Effector CD4-positive, alpha-beta T cell (primary cell): ENCODE measurements around the gene PRSS53.
"Not testable (repeated sequence)": the region's sequence is repeated elsewhere in the genome, so short reads cannot be mapped to it uniquely, and the experiment has no call there.

Source experiments
- DNase-seq: peaks from one replicate; pipeline ENCODE4 v3.0.0-alpha.2; 2020
- total RNA-seq: gene quantifications from one replicate; lab custom pipeline; 2026; lab: John Stamatoyannopoulos, UW

Gene PRSS53
- total RNA-seq = 5.4 reads per million, percentile 21 among the genes with 10 or more reads in this experiment

DNA sequence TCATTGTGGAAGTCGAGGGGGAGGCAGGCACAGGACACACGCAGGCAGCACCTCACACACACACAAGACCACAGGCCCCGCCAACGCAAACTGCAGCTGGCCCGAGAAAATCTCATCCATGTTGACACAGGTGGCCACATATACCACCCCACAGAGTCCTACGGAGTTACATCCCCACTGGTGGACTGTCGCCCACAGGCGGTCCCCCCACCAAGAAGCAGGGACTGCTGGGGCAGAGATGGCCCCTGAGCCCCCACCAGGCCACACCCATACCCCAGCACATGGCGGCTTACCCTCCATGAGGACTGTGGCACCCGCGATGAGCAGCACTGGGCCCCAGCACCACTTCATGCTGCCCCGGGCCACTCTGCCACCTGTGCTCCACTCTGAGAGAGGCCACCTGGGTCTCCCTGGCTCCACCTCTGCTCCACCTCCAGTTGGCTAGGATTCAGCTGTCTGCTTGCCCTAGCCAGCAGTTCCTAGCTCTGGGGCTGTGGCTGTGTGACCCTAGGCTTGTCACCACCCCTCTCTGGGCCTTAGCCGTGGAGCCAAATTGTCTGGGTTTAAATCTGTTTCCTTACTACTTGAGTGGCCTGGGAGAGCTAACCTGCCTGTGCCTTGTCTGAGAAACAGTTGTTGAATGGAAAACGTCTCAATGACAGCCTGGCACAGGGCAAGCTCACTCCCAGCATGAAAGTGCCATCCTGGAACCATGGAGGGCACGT is at the start of gene PRSS53:
TSS of gene PRSS53 (minus strand) at position 485 of the 725 bp plus-strand sequence. CDS start at position 351, 134 bp downstream.
- no peak for DNase-seq

DNA sequence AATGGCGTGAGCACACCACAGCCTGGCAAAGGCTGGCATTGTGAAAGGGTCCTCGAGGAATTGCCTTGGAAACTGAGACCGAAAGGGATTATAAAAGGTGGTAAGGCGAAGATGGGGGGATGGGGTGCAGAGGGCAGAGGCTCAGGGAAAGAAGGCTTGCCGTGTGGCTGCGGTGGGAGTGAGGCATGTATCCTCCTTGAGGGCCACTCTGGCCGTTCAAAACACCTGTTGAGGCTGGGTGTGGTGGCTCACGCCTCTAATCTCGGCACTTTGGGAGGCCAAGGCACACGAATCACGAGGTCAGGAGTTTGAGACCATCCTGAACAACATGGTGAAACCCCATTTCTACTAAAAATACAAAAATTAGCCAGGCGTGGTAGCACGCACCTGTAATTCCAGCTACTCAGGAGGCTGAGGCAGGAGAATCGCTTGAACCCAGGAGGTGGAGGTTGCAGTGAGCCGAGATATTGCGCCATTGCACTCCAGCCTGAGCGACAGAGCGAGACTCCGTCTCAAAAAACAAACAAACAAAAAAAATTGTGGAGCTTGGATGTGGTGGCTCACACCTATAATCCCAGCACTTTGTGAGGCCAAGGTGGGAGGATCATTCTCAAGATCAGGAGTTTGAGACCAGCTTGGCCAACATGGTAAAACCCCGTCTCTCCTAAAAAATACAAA is 48.2 kb upstream of the PRSS53 start:
- DNase-seq = not testable (repeated sequence)

DNA sequence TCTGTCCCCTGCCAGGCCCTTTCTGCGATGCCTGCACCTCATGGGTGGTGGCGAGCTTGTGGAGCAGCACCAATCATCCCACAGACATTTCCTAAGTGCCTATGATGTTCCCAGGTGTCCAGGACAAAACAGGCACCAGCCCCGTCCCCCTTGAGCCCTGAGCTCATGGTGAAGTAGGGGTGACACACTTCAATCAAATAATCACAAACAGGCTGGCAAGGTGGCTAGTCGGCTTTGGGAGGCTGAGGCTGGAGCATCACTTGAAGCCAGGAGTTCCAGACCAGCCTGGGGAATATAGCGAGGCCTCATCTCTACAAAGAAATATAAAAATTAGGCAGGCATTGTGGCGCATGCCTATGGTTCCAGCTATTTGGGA is 47.5 kb upstream of the PRSS53 start:
- no peak for DNase-seq

DNA sequence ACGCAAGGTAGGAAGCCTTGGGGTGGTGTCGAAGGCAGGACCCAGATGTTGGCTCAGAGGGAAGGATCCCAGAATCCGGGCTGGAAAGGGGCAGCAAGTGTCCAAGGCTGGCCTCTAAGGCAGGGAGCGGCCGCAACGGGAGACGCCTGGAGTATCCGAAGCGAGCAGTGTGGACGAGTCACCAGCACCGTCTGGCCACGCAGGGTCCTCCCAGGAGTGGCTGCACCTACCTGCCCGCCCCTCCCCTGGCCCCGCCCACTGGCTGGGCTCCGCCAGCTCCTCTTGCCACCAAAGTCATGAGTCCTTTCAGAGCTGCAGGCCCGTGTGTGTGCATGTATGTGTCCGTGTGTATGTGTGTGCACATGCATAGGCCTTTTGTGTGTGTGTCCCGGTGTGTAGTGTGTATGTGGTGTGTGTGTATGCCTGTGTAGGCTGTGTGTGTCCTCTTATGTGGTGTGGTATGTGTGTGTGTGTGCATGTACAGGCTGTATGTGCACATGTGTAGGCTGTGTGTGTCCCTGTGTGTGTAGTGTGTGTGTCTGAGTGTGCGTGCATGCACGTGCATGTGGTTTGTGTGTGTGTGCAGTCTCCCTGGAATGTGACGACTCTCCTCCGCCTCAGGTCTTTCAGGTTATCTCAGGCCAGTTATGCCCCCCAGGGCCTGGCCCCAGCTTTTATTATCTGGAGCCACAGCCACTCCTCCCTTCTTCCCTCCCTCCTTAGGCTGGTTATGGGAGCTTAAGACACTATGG is 47.0 kb upstream of the PRSS53 start, which contains the start of gene PRSS8:
TSS of gene PRSS8 (minus strand) at position 193 of the 752 bp plus-strand sequence. CDS start 229 bp downstream, outside the sequence.
- no peak for DNase-seq

DNA sequence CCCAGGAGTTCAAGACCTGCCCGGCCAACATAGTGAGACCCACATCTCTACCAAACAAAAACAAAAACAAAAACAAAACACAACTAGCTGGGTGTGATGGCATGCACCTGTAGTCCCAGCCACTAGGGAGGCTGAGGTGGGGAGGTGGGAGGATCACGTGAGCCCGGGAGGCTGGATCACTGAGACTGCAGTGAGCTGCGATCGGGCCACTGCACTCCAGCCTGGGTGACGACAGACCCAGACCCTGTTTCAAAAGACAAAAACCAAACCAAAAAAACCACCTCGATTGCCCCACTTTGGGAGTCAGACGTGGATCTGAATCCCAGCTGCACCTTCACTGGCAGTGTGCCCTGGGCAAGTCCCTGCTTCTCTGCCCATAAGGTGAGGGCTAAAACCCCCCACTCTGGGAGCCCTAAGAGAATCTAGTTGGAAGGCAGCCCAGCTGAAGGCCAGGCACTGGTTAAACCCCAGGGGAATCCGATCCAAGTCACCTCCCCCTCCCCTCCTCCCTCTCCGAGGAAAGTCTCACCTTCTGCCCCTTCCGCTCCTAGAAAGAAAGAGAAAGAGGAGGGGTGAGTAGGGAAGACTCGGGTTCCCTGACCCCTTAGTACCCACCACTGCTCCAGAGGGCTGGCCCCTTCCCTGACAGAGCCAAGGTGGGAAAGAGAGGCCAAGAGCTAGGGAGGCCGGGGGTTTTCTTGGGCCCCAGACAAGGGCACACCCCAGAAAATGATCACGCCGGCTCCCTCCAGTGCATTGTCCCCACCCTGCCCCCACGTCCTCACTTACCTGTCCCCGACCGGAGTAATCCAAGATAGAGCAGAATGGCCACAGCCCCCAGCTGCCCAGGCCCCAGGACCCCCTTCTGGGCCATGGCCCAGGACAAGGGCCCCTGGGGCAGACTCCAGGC is 46.1 kb upstream of the PRSS53 start:
- DNase-seq = no peak

DNA sequence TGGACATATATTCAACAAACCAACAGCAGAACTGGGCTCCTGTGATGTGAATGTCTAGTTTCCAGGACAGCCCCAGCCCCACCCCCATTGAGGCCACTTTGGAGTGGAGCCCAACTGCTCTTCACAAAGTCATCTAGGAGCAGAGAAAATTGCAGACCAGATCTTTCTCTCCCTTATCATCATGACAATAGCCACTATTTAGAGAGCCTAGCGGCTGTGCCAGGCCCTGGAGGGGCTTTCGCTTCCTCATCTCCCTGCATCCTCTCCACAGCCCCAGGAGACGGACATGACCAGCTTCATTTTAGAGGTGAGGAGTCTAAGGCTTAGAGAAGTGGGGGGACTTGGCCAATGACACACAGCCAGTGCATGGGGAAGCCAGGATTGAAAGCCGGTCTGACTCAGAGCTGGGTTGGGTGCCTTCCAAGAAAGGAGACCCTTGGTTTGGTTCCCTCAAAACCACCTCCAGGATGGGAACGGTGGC is 45.4 kb upstream of the PRSS53 start:
- DNase-seq = no peak

DNA sequence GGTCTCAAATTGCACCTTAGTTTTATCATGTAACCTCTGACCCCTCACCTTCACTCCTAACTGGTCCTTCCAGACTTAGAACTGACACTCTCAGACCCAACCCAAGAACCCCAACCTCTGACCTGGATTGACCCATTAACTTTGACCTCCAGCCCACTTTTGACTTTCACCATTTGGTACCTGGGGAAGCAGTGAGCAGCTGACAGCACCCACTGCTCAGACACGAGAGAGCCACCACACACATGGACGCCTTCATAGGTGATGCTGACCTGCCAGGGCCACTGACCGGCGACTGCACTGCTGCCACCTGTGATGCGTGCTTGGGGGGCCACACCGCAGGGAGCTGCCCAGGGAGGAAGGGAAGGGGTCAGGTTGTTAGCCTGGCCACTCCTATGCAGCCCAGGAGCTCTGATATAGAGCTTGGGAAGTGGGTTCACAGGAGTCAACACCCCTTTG is 44.3 kb upstream of the PRSS53 start:
- DNase-seq = no peak

GRCh38 chr16:31132303-31132979 is 43.7 kb upstream of the PRSS53 start:
- DNase-seq = no peak

DNA sequence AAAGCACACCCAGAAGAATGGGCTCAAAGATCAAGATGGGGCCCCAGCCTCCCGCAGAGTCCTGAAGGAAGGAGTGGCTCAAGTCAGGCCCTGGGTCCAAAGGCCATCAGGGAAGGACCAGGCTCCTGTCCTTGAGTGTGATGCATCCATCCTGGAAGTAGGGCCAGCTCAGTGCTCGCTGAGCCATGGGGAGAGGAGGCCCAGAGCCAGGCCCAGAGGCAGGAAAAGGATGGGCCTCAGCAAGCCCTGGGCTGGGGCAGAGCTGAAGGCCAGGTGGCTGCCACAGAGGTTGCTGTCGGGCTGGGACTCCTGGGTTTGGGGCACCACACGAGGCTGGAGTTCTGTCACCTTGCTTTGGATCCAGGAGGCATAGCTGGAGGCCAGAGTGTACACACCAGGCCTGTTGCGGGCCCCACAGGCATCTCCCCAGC is 43.1 kb upstream of the PRSS53 start:
- no peak for DNase-seq

DNA sequence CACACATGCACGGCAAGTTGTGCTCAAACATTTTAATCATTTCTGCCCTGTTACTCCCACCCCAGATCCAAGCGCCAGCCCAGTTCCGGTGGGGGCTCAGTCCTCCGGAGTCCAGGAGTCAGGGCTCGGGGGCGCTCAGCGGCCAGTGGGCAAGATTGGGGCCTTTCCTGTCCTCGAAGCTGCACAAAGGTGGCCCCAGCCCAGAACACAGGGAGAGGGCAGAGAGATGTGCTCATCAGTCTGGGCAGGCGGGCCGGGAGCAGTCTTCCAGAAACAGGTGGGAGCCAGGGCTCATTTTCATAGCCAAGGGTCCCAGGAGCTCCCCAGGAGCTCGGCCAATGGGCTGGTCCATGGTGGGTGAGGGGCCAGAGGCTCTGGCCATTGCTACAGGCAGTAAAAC is 42.7 kb upstream of the PRSS53 start:
- no peak for DNase-seq

- no peak for DNase-seq
Observed at GRCh38 chr16:31130899-31131298, 42.2 kb upstream of the PRSS53 start.

DNA sequence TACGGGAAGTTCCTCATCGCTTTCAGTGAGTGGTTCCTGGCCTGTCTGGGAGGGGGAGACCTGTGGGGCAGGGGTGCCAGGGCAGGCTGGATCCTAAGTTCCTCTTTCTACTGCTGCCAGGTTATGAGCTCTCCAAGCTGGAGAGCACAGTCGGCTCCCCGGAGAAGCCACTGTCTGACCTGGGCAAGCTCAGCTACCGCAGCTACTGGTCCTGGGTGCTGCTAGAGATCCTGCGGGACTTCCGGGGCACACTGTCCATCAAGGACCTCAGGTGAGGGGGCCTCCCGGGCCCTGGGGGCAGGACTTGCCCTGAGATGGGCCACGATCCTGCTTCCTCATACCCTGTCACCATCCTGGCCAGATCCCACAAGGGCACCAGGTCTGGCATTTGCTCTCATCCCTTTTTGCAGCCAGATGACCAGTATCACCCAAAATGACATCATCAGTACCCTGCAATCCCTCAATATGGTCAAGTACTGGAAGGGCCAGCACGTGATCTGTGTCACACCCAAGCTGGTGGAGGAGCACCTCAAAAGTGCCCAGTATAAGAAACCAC is 41.7 kb upstream of the PRSS53 start:
- DNase-seq = no peak

DNA sequence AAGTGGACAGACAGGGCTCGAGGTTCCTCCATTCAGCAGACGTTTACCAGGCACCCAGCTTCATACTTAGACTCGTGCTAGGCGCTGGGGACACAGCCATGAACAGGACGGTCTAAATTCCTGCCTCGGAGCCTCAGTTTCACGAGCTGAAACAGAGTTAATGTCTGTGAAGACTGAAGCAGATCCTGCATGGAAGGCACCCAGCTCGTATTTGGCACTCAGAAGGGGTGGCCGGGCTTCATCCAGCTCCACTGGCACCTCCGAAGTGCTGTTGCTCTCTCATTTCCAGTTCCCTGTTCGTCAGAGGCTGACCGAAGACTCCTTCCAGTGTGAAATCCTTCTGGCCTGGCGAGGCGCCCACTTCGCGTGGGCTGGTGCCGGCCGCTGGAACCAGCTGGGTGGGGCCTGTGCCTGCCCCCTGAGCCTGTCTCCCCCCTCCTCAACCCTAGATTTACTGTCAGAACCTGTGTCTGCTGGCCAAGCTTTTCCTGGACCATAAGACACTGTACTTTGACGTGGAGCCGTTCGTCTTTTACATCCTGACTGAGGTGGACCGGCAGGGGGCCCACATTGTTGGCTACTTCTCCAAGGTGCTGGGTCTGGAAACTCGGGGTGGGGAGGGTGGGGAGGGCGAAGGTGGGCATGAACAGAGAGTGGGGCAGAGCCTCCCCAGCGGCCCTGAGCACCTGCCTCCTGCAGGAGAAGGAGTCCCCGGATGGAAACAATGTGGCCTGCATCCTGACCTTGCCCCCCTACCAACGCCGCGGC is 41.0 kb upstream of the PRSS53 start:
- no peak for DNase-seq

- DNase-seq = no peak
Observed at GRCh38 chr16:31128711-31129567, 40.2 kb upstream of the PRSS53 start.

DNA sequence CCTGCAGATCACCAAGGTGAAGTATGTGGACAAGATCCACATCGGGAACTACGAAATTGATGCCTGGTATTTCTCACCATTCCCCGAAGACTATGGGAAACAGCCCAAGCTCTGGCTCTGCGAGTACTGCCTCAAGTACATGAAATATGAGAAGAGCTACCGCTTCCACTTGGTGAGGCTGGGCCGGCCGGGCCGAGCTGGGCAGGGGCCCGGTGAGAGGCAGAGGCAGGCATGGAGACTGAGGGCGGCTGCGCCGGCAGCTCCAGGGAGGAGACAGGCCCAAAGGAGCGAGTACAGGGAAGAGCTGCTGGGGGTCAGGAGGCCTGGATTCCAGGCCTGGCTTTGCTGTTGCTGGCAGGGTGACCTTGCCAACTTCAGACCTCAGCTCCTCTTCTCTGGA is 38.4 kb upstream of the PRSS53 start:
- DNase-seq = no peak

DNA sequence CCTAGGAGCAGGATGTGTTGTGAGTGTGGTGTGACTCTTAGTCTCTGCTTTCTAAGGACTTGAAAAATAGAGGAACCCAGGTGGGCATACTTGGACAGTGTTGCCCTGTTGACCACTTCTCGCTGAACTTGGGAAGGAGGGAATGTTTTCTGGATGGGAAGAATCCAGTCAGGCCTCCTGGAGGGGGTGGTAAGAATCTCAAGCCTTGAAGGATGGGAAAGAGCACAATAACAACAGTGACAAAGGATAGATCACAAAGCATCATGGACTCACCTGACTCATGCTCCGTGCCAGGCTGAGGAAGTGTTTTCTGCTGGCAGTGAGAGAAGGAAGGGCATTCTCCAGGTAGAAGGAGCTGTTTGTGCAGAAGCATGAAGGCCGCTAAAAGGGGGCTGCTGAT is 37.1 kb upstream of the PRSS53 start:
- DNase-seq = no peak

- DNase-seq = no peak
Observed at GRCh38 chr16:31120129-31120528, 31.4 kb upstream of the PRSS53 start.

DNA sequence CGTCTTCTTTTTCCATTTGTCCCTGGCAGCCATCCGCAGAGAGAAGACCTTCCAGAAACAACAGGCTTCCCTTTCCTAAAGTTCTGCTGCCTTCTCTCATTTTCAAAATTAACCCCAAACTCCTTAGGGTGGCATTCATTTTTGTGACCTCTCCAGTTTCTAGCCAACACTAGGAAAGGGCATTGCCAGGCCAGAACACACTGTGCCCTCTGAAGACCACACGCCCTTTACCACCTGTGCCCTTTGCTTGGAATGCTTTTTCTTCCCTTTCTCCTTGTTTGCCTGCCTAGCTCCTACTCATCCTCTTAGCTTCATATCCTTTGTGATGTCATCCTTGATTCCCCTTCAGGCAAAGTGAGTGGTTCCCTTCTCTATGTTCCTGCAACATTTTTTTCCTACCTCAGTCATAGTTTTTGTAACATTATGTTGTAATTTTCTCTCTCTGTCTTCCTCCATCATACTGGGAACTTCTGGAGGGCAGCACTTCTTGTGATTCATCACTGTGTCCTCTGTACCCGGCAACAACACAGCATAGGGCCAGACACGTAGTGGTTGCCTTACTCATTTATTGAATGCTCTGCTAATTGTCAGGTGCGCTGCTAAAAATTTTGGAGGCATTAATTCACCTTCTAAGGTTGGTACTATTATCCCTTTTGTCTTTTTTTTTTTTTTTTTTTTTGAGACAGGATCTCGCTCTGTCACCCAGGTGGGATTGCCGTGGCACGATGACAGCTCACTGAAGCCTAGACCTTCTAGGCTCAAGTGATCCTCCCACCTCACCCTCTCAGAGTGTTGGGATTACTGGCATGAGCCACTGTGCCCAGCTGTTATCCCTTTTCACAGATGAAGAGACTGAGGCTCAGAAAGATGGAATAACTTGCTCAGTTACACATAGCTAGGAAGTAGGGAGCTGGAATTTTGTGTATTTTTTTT is 29.7 kb upstream of the PRSS53 start:
- no peak for DNase-seq
